Stimulated activated CD8-positive, alpha-beta memory T cell treated with anti-CD3 and anti-CD28 coated beads, Interleukin-7, amount 100 ng/mL, for 48 hours (primary cell): ENCODE results near the gene ST8SIA4.

Experiments used
- DNase-seq, 2 donors: peaks; one replicate each; pipeline ENCODE4 v3.0.0-alpha.2; 2020; ENCODE audit warnings: low read depth in 1 of 2; ENCODE audit errors: extremely low read depth in 1 of 2

Gene ST8SIA4

DNA sequence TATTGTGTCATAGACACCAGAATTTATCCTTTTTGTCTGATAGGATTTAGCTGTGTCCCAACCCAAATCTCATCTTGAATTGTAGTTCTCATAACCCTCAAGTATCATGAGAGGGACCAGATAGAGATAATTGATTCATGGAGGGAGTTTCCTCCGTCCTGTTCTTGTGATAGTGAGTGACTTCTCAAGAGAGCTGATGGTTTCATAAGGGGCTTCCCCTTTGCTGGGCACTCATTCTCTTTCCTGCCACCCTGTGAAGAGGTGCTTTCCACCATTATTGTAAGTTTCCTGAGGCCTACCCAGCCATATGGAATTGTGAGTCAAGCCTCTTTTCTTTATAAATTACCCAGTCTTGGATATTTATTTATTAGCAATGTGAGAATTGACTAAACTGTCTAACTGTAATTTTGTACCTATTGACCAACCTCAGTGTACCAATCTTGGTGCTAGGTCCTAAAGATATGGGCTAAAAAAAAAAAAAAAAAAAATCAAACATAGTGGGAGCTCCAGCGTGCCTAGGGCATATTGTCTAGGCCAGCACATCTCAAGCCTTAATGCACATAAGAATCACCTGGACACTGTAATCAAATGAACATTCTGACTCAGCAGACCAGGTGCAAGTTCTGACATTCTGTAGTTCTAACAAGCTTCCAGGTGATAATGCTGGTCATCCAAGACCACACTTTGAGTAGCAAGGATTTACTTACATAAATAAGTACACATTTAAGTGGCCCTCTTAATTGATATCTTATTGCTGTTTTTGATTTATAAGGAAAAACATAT, 30.5 kb downstream of the ST8SIA4 start:
- peak in 1 of 2 donors; percentile 19 for DNase-seq

DNA sequence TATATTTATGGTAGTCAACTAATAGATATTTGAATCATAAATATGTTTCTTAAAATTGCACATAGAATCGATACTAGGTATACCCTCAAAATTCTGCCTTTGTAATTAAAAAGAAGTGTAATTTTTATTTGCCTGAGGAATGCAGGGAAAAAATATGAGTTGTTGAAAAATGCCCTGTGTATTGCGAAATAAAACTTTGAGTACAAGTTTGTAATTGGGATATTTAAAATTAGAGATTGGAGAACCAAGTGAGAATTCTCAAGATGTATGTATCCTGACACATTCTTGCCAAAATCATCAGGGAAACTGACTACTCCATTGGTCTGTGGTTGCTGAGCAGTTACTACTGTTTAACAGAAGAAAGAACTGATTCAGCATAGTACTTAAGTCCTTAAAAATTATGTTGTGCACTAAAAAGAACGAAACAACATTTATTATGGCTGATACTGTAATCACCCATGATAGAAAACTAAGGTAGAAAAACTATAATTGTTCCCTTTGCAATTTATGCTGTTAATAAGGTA, 36.0 kb downstream of the ST8SIA4 start:
- no peak for DNase-seq

DNA sequence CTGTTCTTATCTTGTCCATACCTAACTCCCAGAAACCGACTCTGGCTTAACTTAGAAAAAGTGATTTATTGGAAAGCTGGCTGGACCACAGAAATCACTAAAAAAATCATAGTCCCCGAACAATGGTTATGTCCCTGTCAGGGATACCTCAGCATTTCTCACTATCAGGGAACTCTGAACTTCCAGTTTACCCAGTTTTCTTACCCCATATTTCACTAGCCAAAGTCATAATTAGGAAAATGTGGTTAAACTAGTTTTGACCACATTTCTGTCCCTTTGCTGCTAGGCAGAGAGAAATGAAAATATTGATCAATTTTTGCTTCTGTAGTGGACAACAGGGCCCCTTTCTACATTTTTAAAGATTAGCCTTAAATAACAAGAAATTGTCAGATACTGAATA, 38.2 kb downstream of the ST8SIA4 start:
- no peak for DNase-seq

DNA sequence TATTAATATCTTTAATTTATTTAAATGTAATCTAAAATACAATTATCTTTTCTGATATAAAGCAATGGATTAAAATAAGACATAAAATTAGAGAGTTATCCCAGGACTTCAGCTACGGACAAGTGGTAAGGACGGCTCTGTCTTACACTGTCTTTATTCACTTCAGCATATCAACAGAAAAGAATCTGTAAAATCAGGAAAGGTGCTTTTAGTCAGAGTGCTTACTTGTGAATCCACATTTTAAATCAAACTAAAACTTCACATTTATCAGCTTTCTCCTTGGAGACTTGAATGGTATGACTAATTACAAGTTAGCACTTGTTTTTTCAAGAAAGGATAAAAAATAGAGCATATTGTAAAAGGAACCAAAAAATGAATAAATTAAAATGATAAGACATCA, 39.3 kb downstream of the ST8SIA4 start:
- DNase-seq, result no peak

DNA sequence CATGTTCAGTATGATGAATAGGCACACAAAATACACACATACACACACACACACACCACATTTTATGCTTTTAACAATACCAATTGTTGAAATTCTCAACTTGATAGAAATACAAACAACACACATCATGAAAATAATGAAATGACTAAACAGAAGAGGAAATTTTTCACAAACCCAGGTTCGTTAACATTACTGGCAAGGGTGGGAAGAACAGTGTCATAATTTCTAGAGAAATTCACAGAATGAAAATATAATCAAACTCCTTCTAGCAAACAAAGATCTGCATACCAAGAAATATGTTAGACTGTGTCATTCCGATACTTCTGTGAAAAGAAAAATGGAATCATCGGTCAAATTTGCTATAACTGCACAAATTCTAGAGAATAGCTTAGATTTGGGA, 41.9 kb downstream of the ST8SIA4 start:
- no peak for DNase-seq

DNA sequence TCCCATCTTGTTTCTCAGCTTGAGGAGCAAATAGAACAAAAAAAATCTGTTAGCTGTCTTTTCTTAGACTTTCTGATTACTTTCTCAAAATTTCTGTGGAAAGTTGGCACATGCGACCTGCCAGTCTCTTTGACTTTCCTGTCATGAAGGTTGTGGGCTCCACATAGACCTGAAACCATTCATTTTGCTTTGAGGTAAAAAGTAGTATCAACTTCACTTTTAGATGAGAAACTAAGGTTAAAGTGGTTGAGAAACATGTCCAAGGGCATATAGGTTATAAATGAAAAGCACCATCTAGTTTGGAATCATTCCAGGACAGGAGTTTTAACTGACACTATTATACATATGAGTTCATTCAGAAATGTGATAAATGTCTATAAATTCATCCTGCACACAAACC, 42.7 kb downstream of the ST8SIA4 start:
- DNase-seq, result peak in 1 of 2 donors; percentile 32

DNA sequence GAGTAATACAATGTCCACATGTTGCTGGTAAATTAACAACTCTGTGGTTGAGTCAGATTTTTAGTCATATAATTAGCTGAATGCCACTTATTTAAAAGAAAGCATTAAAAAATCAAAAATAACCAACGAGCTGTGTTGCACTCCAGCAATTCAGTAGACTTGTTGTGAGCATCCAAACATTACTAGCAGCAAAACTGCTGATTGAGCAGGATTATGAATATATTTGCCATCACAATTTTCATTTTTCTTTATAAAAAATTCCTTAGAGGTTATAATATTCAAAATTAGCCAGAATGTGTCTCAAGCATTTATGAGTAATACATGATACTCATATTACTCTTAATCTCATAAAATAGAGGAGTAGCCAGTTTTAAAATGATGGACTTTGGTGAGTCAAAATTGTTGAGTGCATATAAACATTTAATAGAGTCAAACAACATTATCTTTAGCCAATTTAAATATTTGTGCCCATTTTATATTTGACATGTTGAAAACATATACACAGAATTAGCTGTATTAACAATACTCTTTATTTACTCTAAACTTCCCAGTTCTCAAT, 44.0 kb downstream of the ST8SIA4 start:
- no peak for DNase-seq

DNA sequence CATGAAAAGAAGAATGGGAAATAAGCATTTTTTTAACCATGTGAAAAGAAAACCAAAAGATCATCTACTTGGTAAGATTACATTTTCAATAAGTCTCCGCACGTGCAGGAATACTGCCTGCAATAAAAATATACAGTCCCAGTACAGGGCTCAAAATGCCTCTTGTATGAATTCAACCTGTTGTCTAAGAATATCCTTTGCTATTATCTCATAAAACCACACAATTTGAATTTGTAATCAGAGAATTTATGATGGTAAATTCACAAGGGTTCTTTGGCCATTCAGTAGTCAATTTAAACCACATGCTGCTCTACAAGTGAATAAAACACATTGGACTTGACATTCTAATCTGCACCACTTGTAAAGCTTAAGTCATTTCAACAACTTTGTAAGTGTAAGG, 46.6 kb downstream of the ST8SIA4 start:
- no peak for DNase-seq

DNA sequence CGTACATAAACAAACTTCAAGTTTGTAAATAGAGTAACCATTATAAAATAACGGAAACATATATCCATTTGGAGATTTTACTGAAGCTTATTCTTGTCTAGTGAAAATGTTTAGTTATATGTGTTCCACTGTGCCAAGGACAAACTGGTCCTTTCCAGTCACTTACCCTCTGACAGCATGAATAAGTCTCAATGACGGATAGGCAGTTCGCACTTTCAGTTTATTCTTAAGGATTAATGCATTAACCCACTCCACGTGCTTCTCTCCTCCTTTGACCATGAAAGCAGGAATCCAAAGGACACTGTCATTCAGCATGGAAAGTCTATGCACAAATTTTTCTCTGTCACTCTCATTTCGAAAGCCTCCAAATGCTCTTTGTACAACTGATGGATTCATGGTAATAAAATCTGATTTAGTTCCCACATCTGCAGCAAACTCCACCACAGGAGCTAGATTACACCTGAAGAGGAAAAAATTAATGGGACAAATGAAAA, 47.1 kb downstream of the ST8SIA4 start:
- DNase-seq, result no peak

DNA sequence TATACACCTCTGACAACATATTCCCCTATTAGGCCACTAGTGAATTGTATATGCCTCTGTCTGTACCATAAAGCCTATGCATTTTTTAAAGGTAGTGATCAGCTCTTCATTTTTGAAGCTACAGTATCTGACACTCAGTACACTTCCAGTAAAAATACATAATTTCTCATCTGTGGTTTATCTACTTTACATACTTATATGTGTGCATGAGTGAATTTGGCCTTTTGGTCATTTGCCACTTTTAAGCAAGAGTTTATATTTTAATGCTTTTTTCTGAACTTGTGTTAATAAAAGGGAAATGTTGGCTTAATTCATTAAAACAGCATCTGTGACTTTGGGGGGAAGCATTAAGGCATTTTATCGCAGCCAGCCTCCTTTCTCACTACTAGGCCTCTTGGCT, 47.8 kb downstream of the ST8SIA4 start:
- DNase-seq, result no peak

DNA sequence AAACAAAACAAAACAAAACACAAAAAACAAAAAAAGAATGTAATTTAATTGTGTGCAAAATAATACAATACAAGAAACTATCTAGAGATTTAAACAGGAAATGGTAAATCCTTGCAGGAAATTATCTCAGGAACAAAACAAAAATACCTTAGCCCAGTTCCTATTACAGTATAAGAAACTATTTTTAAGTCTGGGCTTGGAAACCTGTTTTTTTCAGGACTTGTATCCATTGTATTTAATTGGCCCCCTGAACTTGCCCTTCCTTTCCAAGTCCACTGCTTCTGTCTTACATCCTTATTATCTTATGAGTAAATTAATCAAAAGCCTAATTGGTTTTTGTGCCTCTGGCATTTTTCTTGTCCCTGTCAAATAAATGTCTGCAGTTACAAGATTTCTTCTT, 48.5 kb downstream of the ST8SIA4 start:
- DNase-seq, result no peak

DNA sequence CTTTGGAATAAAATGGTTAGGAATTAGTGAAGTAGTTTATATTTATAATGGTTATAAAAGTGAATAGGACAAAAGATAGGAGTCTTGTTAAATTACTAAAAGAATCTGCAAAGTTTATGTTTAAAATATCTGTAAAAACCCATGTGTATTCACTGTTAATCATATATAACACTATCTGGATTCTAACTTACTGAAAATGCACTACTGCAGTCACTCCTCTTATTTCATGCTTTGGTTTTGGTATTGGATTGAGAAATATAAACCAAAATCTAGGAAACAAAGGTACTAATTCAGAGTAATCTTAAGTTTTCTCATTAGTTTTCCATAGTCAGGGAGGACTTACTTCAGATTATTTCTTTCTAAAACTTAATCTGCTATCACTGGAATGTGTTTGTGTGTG, 49.5 kb downstream of the ST8SIA4 start:
- no peak for DNase-seq

DNA sequence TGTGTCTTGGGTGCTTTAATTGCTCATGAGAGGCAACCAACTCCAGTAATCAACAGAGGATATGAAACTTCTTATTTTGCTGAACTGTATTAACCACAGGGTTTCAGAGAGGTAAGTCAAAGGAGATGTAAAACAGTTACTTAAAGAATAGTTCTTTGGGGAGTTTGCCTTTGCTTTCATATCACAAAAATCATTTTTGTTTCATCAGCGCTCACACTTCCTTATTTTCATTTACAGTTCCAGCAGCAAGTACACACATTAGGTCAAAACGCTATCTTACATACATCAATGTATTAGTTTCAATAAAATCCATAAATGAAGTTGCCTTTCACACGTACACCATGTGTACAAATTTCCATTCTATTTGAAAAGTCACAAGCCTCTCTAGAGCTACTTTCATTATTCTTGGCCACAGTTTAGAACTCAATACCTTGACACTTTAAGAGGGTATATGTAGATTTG, 50.1 kb downstream of the ST8SIA4 start:
- DNase-seq, result no peak

DNA sequence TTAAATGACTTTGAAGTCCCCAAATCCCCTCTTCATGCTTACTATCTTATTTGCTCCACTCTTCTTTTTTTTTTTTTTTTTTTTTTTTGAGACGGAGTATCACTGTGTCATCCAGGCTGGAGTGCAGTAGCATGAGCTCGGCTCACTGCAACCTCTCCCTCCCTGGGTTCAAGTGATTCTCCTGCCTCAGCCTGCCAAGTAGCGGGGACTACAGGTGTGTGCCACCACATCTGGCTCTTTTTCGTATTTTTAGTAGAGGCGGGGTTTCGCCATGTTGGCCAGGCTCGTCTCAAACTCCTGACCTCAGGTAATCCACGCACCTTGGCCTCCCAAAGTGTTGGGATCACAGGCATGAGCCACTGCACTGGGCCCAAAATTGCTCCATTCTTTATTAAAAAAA, 51.0 kb downstream of the ST8SIA4 start:
- no peak for DNase-seq

DNA sequence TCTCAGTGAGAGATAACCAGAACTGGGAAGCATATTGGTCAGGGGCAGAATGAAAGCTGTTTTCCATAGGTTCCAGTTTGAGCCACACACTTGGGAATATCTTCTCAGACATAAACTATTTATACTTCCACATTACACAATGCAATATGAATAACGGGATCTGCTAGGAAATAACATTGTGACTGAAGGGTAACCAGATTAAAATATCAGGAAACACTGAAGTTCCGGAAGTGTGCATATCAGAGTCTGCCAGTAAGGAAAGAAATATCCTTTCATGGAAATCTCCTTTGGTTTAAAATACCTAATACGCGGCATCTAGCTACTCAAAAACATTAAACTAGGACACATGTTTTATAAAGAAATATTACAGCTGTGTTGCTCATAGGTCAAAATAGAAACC, 56.3 kb downstream of the ST8SIA4 start:
- no peak for DNase-seq

DNA sequence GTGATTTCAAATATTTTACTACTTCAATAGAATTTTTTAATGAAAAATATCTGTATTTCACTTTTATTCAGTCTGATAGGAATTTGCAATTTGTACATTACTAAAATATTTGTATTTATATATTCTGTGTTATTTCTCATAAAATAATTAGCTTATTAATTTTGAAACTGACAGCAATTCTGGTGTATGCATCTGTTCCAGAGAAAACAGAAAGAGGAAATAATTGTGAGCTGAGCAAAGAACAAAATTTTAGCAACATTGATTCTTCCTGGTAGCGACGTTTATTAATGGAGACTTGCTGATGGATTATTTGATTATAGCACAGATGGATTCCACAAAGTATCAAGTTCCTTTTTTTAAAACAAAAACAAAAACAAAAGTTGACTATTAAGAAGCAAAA, 61.0 kb downstream of the ST8SIA4 start:
- no peak for DNase-seq

DNA sequence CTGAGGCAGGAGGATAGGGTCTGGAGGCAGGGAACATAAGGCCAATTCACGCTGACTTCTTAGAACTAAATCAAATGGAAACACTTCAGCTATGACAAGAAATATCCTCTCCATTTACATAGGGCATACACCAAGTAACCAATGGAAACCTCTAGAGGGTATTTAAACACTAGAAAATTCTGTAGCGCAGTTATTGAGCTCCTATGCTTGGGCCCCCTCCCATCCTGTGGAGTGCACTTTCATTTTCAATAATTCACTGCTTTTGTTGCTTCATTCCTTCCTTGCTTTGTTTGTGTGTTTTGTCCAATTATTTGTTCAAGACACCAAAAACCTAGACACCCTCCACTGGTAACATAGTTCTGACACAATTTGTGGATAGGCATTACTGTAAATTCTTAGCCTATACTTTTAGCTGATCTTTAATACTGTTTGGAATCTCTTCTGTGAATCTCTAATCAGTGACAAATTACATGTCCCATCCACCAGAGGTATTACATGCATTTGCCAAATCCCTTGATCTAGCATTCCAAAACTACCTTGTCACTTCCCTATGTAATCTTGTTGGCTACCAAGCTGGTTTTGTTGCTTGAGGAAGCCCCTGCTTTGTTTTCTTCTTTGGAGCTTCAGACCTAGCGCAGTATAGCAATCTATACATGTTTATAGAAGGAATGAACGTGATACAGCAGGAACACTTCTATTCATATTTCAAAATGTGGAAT, 61.6 kb downstream of the ST8SIA4 start:
- no peak for DNase-seq

DNA sequence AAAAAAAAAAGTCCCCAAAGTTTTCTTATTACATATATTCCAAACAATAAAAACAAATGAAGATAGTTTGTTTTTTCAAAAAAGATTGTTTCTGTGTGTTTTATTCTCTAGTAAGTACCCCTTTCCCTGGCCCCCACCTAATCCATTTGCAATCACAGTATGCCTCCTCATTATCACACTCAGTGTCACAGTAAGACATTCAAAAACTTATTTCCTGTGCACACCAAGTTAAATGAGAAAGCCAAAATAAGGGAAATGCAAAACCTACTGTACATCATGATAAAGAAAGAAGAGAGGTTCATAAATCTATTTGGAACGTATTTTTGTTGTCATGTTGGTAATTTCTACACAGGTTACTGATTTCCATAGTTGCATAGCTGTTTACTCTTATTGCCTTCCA, 62.3 kb downstream of the ST8SIA4 start:
- no peak for DNase-seq

DNA sequence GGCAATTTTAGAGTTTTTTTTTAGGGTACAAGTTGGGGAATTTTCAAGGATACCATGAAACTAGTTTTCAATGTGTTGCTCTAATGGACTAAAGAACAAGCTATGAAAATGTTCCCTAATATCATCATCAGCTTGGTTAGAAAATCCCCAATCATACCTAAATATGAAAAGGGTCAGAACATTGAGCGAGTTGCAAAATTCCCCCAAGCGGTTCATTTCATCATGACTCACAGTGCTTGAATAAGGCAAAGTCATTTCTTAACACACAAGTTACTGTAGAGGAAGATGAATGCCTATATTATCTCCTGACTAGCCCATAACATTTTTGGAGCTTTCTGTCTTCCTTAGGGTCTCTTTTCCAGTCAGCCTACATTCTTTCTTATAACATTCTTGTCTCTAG, 62.7 kb downstream of the ST8SIA4 start:
- DNase-seq, result no peak

DNA sequence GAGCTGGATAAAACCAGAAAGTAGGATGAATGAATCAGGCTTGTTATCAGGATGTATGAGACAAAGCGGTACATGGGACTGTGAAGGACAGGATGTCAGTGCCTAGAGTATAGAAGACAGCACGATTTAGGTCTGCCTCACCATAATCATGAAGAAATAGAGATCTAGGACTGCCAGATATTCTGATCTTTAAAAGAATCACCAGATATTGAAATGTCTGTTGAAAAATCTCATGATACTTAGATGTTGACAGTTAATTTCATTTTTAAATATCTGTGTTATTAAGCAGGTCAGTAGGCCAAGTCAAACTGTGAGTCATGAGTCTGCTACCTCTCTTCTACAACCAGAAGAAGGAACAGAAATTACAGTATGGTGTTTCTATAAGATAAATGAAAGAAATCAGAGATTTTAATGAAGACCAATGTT, 65.0 kb downstream of the ST8SIA4 start:
- no peak for DNase-seq

DNA sequence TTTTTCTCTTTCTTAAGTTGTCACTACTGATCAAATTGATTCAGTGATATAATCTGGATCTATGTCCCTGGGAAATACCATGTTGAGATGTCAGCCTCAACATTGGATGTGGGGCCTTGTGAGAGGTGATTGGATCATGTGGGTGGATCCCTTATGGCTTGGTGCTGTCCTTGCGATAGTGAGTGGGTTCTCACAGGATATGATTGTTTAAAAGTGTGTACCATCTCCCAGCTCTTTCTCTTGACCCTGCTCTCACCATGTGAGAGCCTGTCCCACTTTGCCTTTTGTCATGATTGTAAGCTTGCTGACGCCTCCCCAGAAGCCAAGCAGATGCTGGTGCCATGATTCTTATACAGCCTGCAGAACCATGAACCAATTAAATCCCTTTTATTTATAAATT, 68.6 kb downstream of the ST8SIA4 start:
- DNase-seq, result no peak
